GM12878 (cell line): Measurements from ENCODE around the gene CHRM5. TPM values are rescaled to one million over a fixed set of nuclear protein-coding genes. Genes with fewer than 3 reads are reported as not detected.

ENCODE experiments used
- ATAC-seq: fragments of 200-7000 bp; cut with Tn5 transposase; 3 replicates; pipeline ENCODE4 v1.9.1; 2020; ENCODE audit warnings: mild to moderate bottlenecking, moderate library complexity
- BruUV-seq: library from RNA; stranded (reverse); fragments of 400-500 nt; replicated peaks from 2 replicates; lab custom pipeline; 2021; lab: Mats Ljungman, UMichigan
- CTCF ChIA-PET: fragments of 300-600 bp; sonication (Branson Sonifier 250); formaldehyde crosslinking; extraction: SDS; loops from one replicate; lab custom pipeline; 2021; ENCODE audit warnings: inconsistent platforms; lab: Yijun Ruan, JAX
- POLR2A ChIA-PET: fragments of 350-600 bp; formaldehyde crosslinking; extraction: SDS; loops from one replicate; lab custom pipeline; 2021; ENCODE audit warnings: inconsistent platforms; lab: Charles Lee
- RAD21 ChIA-PET: fragments of 300-600 bp; sonication (Branson Sonifier 250); formaldehyde crosslinking; loops from one replicate; lab custom pipeline; 2023; ENCODE audit warnings: antibody characterized with exemption; ENCODE audit not compliant: unreplicated experiment; lab: Charles Lee
- SMC1A ChIA-PET: fragments of 300-600 bp; sonication (Branson Sonifier 250); formaldehyde crosslinking; loops from one replicate; lab custom pipeline; 2023; ENCODE audit not compliant: unreplicated experiment, uncharacterized antibody; lab: Charles Lee
- DNase-seq: peaks from one replicate; pipeline ENCODE4 v3.0.0-alpha.2; 2011; ENCODE audit warnings: low read depth, low spot score
- FAIRE-seq: peaks from 3 replicates; lab custom pipeline; 2011; peaks lifted over from hg19 to GRCh38; lab: Jason Lieb, UNC
- H2AFZ ChIP-seq: 2 replicates; pipeline ENCODE4 v1.6.0; 2011; ENCODE audit warnings: low read depth, low read length, control low read depth; ENCODE audit not compliant: control insufficient read depth
- H3K27ac ChIP-seq: 2 replicates; pipeline ENCODE4 v1.5.1; 2011; ENCODE audit warnings: control low read depth; ENCODE audit not compliant: control insufficient read depth, insufficient read depth
- H3K27me3 ChIP-seq, 2 experiments: replicated peaks in 1 of 2; 2 replicates each; pipeline versions ENCODE4 v1.6.0 to v1.6.1; 2011; ENCODE audit warnings: low read length in 1 of 2; ENCODE audit not compliant: control insufficient read depth in 2 of 2, insufficient read depth in 2 of 2
- H3K36me3 ChIP-seq, 2 experiments: 2 replicates each; pipeline ENCODE4 v1.5.1; 2011; ENCODE audit warnings: low read length in 1 of 2; ENCODE audit not compliant: control insufficient read depth in 2 of 2, insufficient read depth in 2 of 2
- H3K4me1 ChIP-seq: 2 replicates; pipeline ENCODE4 v1.6.1; 2011; ENCODE audit warnings: mild to moderate bottlenecking, low read length, moderate library complexity, mixed read lengths; ENCODE audit not compliant: control insufficient read depth, insufficient read depth
- H3K4me2 ChIP-seq: 2 replicates; pipeline ENCODE4 v1.6.0; 2011; ENCODE audit warnings: control low read depth; ENCODE audit not compliant: control insufficient read depth, insufficient read depth
- H3K4me3 ChIP-seq: fragments of 200-600 bp; sonication (generic); 2 replicates; pipeline ENCODE4 v1.5.1; 2016
- H3K79me2 ChIP-seq: 2 replicates; pipeline ENCODE4 v1.6.0; 2011; ENCODE audit warnings: low read length; ENCODE audit not compliant: control insufficient read depth, insufficient read depth
- H3K9ac ChIP-seq: 2 replicates; pipeline ENCODE4 v1.8.0; 2011; ENCODE audit warnings: low read length, control low read depth, mixed read lengths; ENCODE audit not compliant: control insufficient read depth, insufficient read depth
- H3K9me3 ChIP-seq: replicated peaks from 3 replicates; pipeline ENCODE4 v1.5.1; 2011; ENCODE audit warnings: mild to moderate bottlenecking, low read length; ENCODE audit not compliant: control insufficient read depth, insufficient read depth
- H4K20me1 ChIP-seq: 2 replicates; pipeline ENCODE4 v1.6.0; 2011; ENCODE audit not compliant: control insufficient read depth, insufficient read depth
- BACH1 ChIP-seq: fragments of 450-650 bp; IDR thresholded peaks from 2 replicates; pipeline ENCODE4 v1.6.1; 2017; ENCODE audit warnings: mild to moderate bottlenecking, borderline replicate concordance
- DPF2 ChIP-seq: fragments of 450-650 bp; IDR thresholded peaks from 2 replicates; pipeline ENCODE4 v1.6.1; 2017; ENCODE audit warnings: mild to moderate bottlenecking
- EZH2 ChIP-seq: IDR thresholded peaks from 2 replicates; pipeline ENCODE4 v1.6.1; 2012; ENCODE audit warnings: low read depth, mild to moderate bottlenecking, control low read depth, inconsistent platforms, low read length, borderline replicate concordance; ENCODE audit not compliant: control insufficient read depth
- IRF5 ChIP-seq: fragments of 450-650 bp; IDR thresholded peaks from 2 replicates; pipeline ENCODE4 v1.6.1; 2017; ENCODE audit warnings: borderline replicate concordance
- JUND ChIP-seq: IDR thresholded peaks from 2 replicates; pipeline ENCODE4 v1.6.1; 2012; ENCODE audit warnings: low read depth, mild to moderate bottlenecking, low read length, improper control_type of control experiment, moderate library complexity
- MYC ChIP-seq: IDR thresholded peaks from 2 replicates; pipeline ENCODE4 v1.6.1; 2011; ENCODE audit warnings: mild to moderate bottlenecking, low read length, moderate library complexity, inconsistent platforms; ENCODE audit not compliant: insufficient read depth, insufficient replicate concordance, insufficient read length, severe bottlenecking
- PBX3 ChIP-seq: IDR thresholded peaks from 2 replicates; pipeline ENCODE4 v1.6.1; 2011; ENCODE audit warnings: mild to moderate bottlenecking, low read depth, low read length, moderate library complexity; ENCODE audit not compliant: insufficient replicate concordance
- RAD21 ChIP-seq: IDR thresholded peaks from 2 replicates; pipeline ENCODE4 v1.6.1; 2011; ENCODE audit warnings: mild to moderate bottlenecking, low read depth, low read length, moderate library complexity; ENCODE audit not compliant: insufficient read depth
- SP1 ChIP-seq: IDR thresholded peaks from one replicate; pipeline ENCODE4 v1.6.1; 2011; ENCODE audit warnings: low read depth, low read length
- STAT1 ChIP-seq: fragments of 450-650 bp; conservative IDR thresholded peaks from 2 replicates; pipeline ENCODE4 v1.6.1; 2014; ENCODE audit warnings: antibody characterized with exemption, mild to moderate bottlenecking
- TBL1XR1 ChIP-seq: IDR thresholded peaks from 2 replicates; pipeline ENCODE4 v1.6.1; 2012; ENCODE audit warnings: low read depth, low read length, improper control_type of control experiment
- USF1 ChIP-seq: IDR thresholded peaks from 2 replicates; pipeline ENCODE4 v1.6.1; 2011; ENCODE audit warnings: borderline replicate concordance, low read depth, mild to moderate bottlenecking, moderate library complexity, mixed read lengths, low read length; ENCODE audit not compliant: insufficient read depth; ENCODE audit errors: extremely low read length
- YY1 ChIP-seq: IDR thresholded peaks from 2 replicates; pipeline ENCODE4 v1.6.1; 2011; ENCODE audit warnings: low read depth, mild to moderate bottlenecking, low read length
- ZBED1 ChIP-seq: IDR thresholded peaks from 2 replicates; pipeline ENCODE4 v1.6.1; 2016; ENCODE audit warnings: borderline replicate concordance
- ZNF217 ChIP-seq: fragments of 450-650 bp; IDR thresholded peaks from 2 replicates; pipeline ENCODE4 v1.6.1; 2017; ENCODE audit warnings: antibody characterized with exemption, mild to moderate bottlenecking
- WGBS: methylation state at CpG from one replicate; pipeline ENCODE4 v1.1.6; 2016; ENCODE audit warnings: low lambda C conversion rate; ENCODE audit not compliant: insufficient replicate concordance, insufficient coverage; ENCODE audit errors: missing lambda C conversion rate; 5-methylcytosine and 5-hydroxymethylcytosine counted together
- in situ Hi-C: fragments of 300-500 bp; cut with MboI; formaldehyde crosslinking; loops from 9 replicates; pipeline ENCODE4 v1.14.3; 2018; ENCODE audit warnings: mixed read lengths
- intact Hi-C: fragments of 100-400 bp; cut with micrococcal nuclease; formaldehyde crosslinking; loops from one replicate; pipeline ENCODE4 v1.14.2; 2022; ENCODE audit not compliant: unreplicated experiment
- polyA plus RNA-seq, 11 experiments: library from polyadenylated mRNA; depleted of rRNA in 4 of 11; unstranded in 6 of 11; stranded (reverse) in 5 of 11; fragments of >200 nt; fragmentation: Nextera tagmentation in 4 of 11; fragmentation: Illumina TruSeq in 1 of 11; extraction: Ambion mirVana in 4 of 11; extraction: Trizol in 1 of 11; gene quantifications; 1 replicate in 1 of 11; 2 replicates in 10 of 11; pipeline versions ENCODE4 v1.2.1 to v1.2.3, GENCODE V29; 2011 to 2016; ENCODE audit warnings: inconsistent platforms in 2 of 11, missing spikeins in 2 of 11, low read depth in 1 of 11
- total RNA-seq, 4 experiments: library from RNA; depleted of rRNA in 3 of 4; stranded (reverse); fragments of >200 nt in 3 of 4; fragmentation: Illumina TruSeq in 1 of 4; extraction: Trizol in 1 of 4; gene quantifications; 2 replicates each; pipeline versions ENCODE4 v1.2.1 to v1.2.3, GENCODE V29; 2013 to 2021
- TF ChIP-seq, protein P1 (sequence below): fragments of 450-650 bp; conservative IDR thresholded peaks from 2 replicates; pipeline ENCODE4 v1.6.1; 2017; ENCODE audit warnings: mild to moderate bottlenecking, moderate library complexity

CHRM5 gene
- total and polyA plus RNA-seq, 10 of the 15 experiments (the other 5 are each of a cell fraction or from before 2014, with no cell fraction given) = 0.01 to 0.10 (median 0.04) TPM; not detected in 6

DNA sequence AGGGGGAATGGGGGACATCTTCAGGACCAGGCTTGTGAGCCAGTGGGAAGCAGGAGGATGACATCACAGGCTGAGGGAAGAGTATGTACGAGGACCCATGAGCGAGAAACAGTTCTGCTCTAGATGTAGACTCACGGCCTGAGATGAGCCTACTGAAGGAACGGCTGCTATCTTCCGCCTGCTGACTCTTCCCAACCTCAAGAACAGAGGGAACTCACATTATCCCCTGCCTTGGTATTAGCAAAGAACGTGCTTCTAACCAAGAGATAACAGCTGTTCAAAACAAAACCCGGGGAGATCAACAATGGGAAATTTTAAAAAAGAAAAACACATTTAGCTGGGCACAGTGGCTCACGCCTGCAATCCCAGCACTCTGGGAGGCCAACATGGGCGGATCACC is 45.4 kb downstream of the CHRM5 start (continued):
- TF ChIP-seq, protein P1, sequence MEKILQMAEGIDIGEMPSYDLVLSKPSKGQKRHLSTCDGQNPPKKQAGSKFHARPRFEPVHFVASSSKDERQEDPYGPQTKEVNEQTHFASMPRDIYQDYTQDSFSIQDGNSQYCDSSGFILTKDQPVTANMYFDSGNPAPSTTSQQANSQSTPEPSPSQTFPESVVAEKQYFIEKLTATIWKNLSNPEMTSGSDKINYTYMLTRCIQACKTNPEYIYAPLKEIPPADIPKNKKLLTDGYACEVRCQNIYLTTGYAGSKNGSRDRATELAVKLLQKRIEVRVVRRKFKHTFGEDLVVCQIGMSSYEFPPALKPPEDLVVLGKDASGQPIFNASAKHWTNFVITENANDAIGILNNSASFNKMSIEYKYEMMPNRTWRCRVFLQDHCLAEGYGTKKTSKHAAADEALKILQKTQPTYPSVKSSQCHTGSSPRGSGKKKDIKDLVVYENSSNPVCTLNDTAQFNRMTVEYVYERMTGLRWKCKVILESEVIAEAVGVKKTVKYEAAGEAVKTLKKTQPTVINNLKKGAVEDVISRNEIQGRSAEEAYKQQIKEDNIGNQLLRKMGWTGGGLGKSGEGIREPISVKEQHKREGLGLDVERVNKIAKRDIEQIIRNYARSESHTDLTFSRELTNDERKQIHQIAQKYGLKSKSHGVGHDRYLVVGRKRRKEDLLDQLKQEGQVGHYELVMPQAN = no peak
- TF ChIP-seq EZH2 (no peak), ZBED1 (no peak), PBX3 (no peak), DPF2 (no peak), USF1 (no peak), JUND (no peak)

DNA sequence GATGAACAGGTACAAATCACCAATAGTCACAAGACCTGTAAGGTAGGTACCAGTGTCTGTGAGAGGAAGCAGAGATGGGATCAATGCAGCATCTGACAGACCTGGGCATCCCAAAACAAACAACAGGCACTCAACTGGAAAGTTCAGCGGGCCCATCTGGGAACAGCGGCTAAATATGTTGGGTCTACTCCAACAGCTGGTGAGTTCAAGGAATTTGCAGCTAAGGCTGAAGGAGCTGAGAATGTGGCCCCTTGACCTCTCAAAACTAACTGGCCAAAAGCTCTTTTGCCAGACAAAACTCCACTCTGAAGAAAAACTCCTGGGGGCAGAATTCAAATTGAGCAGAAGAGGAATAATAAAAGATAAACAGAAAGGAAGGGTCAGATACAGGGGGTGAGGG is 46.3 kb downstream of the CHRM5 start:
- no peaks in the 10 kb centered on the region for H3K36me3 ChIP-seq
- no peaks in the 10 kb centered on the region for H3K4me1 ChIP-seq
- ChIA-PET CTCF (no interaction called here), RAD21 (interaction anchor here (0.6 kb wide), 1 partner anchor 13 kb away, joined by 3 read pairs; no protein-coding TSS in a partner anchor), SMC1A (no interaction called here), POLR2A (no interaction called here)
- no peak overlapping the region for H3K4me3 ChIP-seq
- DNase-seq = no peak
- no peaks in the 10 kb centered on the region; the same call in 2 of the 3 replicates for H3K9me3 ChIP-seq
- WGBS = 100% methylated on average over 2 of the region's 2 CpGs
- in situ Hi-C loops (no loop called here), intact Hi-C loops (no loop called here)
- TF ChIP-seq YY1 = no peak
- TF ChIP-seq RAD21 = no peak
- TF ChIP-seq IRF5 = no peak
- no peak for TF ChIP-seq TBL1XR1
- TF ChIP-seq, protein P1 = no peak
- no peak for TF ChIP-seq STAT1
- no peak for TF ChIP-seq BACH1
- TF ChIP-seq ZNF217 = no peak
- no peak for TF ChIP-seq MYC
- TF ChIP-seq SP1 = no peak
- no peaks in the 10 kb centered on the region for H3K79me2 ChIP-seq
- no peak overlapping the region for H3K4me2 ChIP-seq
- BruUV-seq = no TSS peak
- no peak for FAIRE-seq
- no peak overlapping the region for H2AFZ ChIP-seq
- H3K9ac ChIP-seq = no peak overlapping the region
- no peak overlapping the region for H3K27ac ChIP-seq
- ATAC-seq = no peak
- H4K20me1 ChIP-seq = no peaks in the 10 kb centered on the region
- H3K27me3 ChIP-seq = no peaks in the 10 kb centered on the region
